H9 (cell line): ENCODE measurements around the gene DNAAF1. TPM values are rescaled to one million over a fixed set of nuclear protein-coding genes. Genes with fewer than 3 reads are reported as not detected.
A peak's percentile ranks its signal among the peaks of the same experiment; 100 is the strongest.

Source experiments
- DNase-seq: peaks from one replicate; pipeline ENCODE4 v3.0.0-alpha.2; 2017
- H2AFZ ChIP-seq: one replicate; pipeline ENCODE4 v1.6.1; 2013; ENCODE audit warnings: mild to moderate bottlenecking, low read length, control low read depth, moderate library complexity
- H2AK5ac ChIP-seq: 2 replicates; pipeline ENCODE4 v1.6.1; 2013; ENCODE audit warnings: low read length, control low read depth, mixed read lengths; ENCODE audit not compliant: insufficient read length
- H2BK120ac ChIP-seq: one replicate; pipeline ENCODE4 v1.6.1; 2013; ENCODE audit warnings: low read depth, mild to moderate bottlenecking, low read length, control low read depth, inconsistent platforms; ENCODE audit not compliant: poor library complexity, severe bottlenecking
- H2BK12ac ChIP-seq: 2 replicates; pipeline ENCODE4 v1.6.1; 2013; ENCODE audit warnings: low read length, control low read depth, mixed read lengths, low read depth; ENCODE audit not compliant: insufficient read length
- H2BK15ac ChIP-seq: 2 replicates; pipeline ENCODE4 v1.6.1; 2013; ENCODE audit warnings: low read depth, low read length, control low read depth
- H2BK20ac ChIP-seq: one replicate; pipeline ENCODE4 v1.6.1; 2013; ENCODE audit warnings: low read depth, mild to moderate bottlenecking, low read length, control low read depth, inconsistent platforms; ENCODE audit not compliant: poor library complexity, severe bottlenecking
- H2BK5ac ChIP-seq: 2 replicates; pipeline ENCODE4 v1.6.1; 2013; ENCODE audit warnings: low read length, control low read depth, mixed read lengths; ENCODE audit not compliant: insufficient read length
- H3K14ac ChIP-seq: 2 replicates; pipeline ENCODE4 v1.6.1; 2013; ENCODE audit warnings: low read length, control low read depth; ENCODE audit not compliant: insufficient read depth
- H3K18ac ChIP-seq: 2 replicates; pipeline ENCODE4 v1.6.1; 2013; ENCODE audit warnings: low read depth, mild to moderate bottlenecking, mixed read lengths, low read length, control low read depth; ENCODE audit not compliant: insufficient read length
- H3K23ac ChIP-seq: 2 replicates; pipeline ENCODE4 v1.6.1; 2013; ENCODE audit warnings: low read length, control low read depth, mixed read lengths, low read depth; ENCODE audit not compliant: insufficient read length
- H3K23me2 ChIP-seq: 2 replicates; pipeline ENCODE4 v1.6.1; 2013; ENCODE audit warnings: low read depth, mild to moderate bottlenecking, mixed read lengths, low read length, control low read depth; ENCODE audit not compliant: insufficient read length, poor library complexity, severe bottlenecking
- H3K27ac ChIP-seq: 2 replicates; pipeline ENCODE4 v1.5.1; 2013; ENCODE audit warnings: low read length, control low read depth, mixed read lengths, low read depth; ENCODE audit not compliant: insufficient read length
- H3K27me3 ChIP-seq: 2 replicates; pipeline ENCODE4 v1.6.1; 2013; ENCODE audit warnings: low read length, control low read depth, inconsistent platforms; ENCODE audit not compliant: insufficient read depth
- H3K4ac ChIP-seq: 2 replicates; pipeline ENCODE4 v1.6.1; 2013; ENCODE audit warnings: low read depth, mild to moderate bottlenecking, control low read depth, inconsistent platforms, low read length, moderate library complexity
- H3K4me1 ChIP-seq: 2 replicates; pipeline ENCODE4 v1.6.1; 2013; ENCODE audit warnings: low read length, control low read depth, inconsistent platforms; ENCODE audit not compliant: insufficient read depth
- H3K4me2 ChIP-seq: 2 replicates; pipeline ENCODE4 v1.6.1; 2013; ENCODE audit warnings: low read length, control low read depth, mixed read lengths; ENCODE audit not compliant: insufficient read length, insufficient read depth
- H3K56ac ChIP-seq: 2 replicates; pipeline ENCODE4 v1.6.1; 2013; ENCODE audit warnings: low read depth, mild to moderate bottlenecking, mixed read lengths, low read length, control low read depth; ENCODE audit not compliant: insufficient read length
- H3K79me1 ChIP-seq: 2 replicates; pipeline ENCODE4 v1.6.1; 2013; ENCODE audit warnings: low read depth, mild to moderate bottlenecking, moderate library complexity, low read length, control low read depth, inconsistent platforms; ENCODE audit not compliant: insufficient read depth, poor library complexity, severe bottlenecking
- H3K79me2 ChIP-seq: 2 replicates; pipeline ENCODE4 v1.6.1; 2013; ENCODE audit warnings: low read length, control low read depth, inconsistent platforms; ENCODE audit not compliant: insufficient read depth
- H3K9ac ChIP-seq: 2 replicates; pipeline ENCODE4 v1.6.1; 2013; ENCODE audit warnings: low read length, control low read depth, mixed read lengths; ENCODE audit not compliant: insufficient read length; ENCODE audit errors: extremely low read depth
- H3K9me3 ChIP-seq: one replicate; pipeline ENCODE4 v1.6.1; 2013; ENCODE audit warnings: low read depth, low read length, inconsistent platforms; ENCODE audit not compliant: control insufficient read depth
- H3T11ph ChIP-seq: one replicate; pipeline ENCODE4 v1.6.1; 2013; ENCODE audit warnings: mild to moderate bottlenecking, low read length, control low read depth, inconsistent platforms
- H4K20me1 ChIP-seq: one replicate; pipeline ENCODE4 v1.6.1; 2013; ENCODE audit not compliant: control insufficient read depth, insufficient read length, insufficient read depth
- H4K5ac ChIP-seq: 2 replicates; pipeline ENCODE4 v1.6.1; 2013; ENCODE audit warnings: low read depth, mild to moderate bottlenecking, mixed read lengths, low read length, control low read depth; ENCODE audit not compliant: insufficient read length
- H4K8ac ChIP-seq: replicated peaks from 2 replicates; pipeline ENCODE4 v1.6.1; 2013; ENCODE audit warnings: low read length, control low read depth, mixed read lengths, low read depth; ENCODE audit not compliant: insufficient read length
- H4K91ac ChIP-seq: 2 replicates; pipeline ENCODE4 v1.6.1; 2013; ENCODE audit warnings: low read depth, mild to moderate bottlenecking, moderate library complexity, mixed read lengths, low read length, control low read depth; ENCODE audit not compliant: insufficient read length
- H3K27ac Mint-ChIP-seq, 3 experiments: 2 replicates in 2 of 3; 3 replicates in 1 of 3; pipeline ENCODE4 v1.8.0; 2020 to 2021; ENCODE audit warnings: mixed read lengths in 3 of 3, mild to moderate bottlenecking in 1 of 3, moderate library complexity in 1 of 3
- H3K27me3 Mint-ChIP-seq: 2 replicates; pipeline ENCODE4 v1.8.0; 2021; ENCODE audit warnings: low read depth, mild to moderate bottlenecking, moderate library complexity, mixed read lengths
- H3K36me3 Mint-ChIP-seq, 3 experiments: 2 replicates in 2 of 3; 3 replicates in 1 of 3; pipeline ENCODE4 v1.8.0; 2020 to 2021; ENCODE audit warnings: low read depth in 3 of 3, mixed read lengths in 3 of 3; ENCODE audit not compliant: insufficient read depth in 1 of 3
- H3K4me1 Mint-ChIP-seq, 2 experiments: 2 replicates each; pipeline ENCODE4 v1.8.0; 2020; ENCODE audit warnings: mixed read lengths in 2 of 2
- H3K4me3 Mint-ChIP-seq, 2 experiments: 2 replicates in 1 of 2; 3 replicates in 1 of 2; pipeline ENCODE4 v1.8.0; 2020 to 2021; ENCODE audit warnings: mild to moderate bottlenecking in 2 of 2, mixed read lengths in 2 of 2, moderate library complexity in 1 of 2
- H3K9me3 Mint-ChIP-seq, 2 experiments: 2 replicates in 1 of 2; 3 replicates in 1 of 2; pipeline ENCODE4 v1.8.0; 2020; ENCODE audit warnings: mild to moderate bottlenecking in 2 of 2, mixed read lengths in 2 of 2, moderate library complexity in 1 of 2
- CTCF ChIP-seq: fragments of 200-600 bp; sonication (generic); conservative IDR thresholded peaks from 3 replicates; pipeline ENCODE4 v1.8.0; 2021; ENCODE audit warnings: antibody characterized with exemption, mild to moderate bottlenecking
- WGBS: extraction: QIAGEN DNeasy Blood & Tissue Kit; methylation state at CpG from one replicate; pipeline ENCODE4 v1.1.7; 2013; ENCODE audit warnings: missing lambda C conversion rate, low lambda C conversion rate, mixed read lengths; ENCODE audit not compliant: insufficient read length; ENCODE audit errors: extremely low coverage; 5-methylcytosine and 5-hydroxymethylcytosine counted together
- total RNA-seq: library from RNA; stranded (reverse); gene quantifications from 2 replicates; pipeline ENCODE4 v1.2.1, GENCODE V29; 2021

The DNAAF1 gene
- total RNA-seq, 1 experiment from 2014 or later: not detected

GRCh38 chr16:84141143-84141670 lies 3.9 kb upstream of the DNAAF1 start:
- Histone ChIP-seq H3T11ph (no peak overlapping the region), H3K9me3 (no peaks in the 10 kb centered on the region), H3K9ac (no peak overlapping the region), H3K4me2 (no peak overlapping the region), H2BK120ac (no peak overlapping the region), H4K91ac (no peak overlapping the region), H3K23ac (no peak overlapping the region), H2BK20ac (no peak overlapping the region), H2BK15ac (no peak overlapping the region), H3K18ac (no peak overlapping the region), H4K5ac (no peak overlapping the region), H4K8ac (no peak overlapping the region), H2BK5ac (no peak overlapping the region), H3K27ac (no peak overlapping the region), H3K56ac (no peak overlapping the region), H3K23me2 (peaks cover 9% of the 10 kb centered on the region), H3K4ac (no peak overlapping the region), H3K14ac (no peak overlapping the region), H3K79me2 (peaks cover 8% of the 10 kb centered on the region; the same call in 1 of the 2 replicates), H3K4me1 (peaks cover 7% of the 10 kb centered on the region; the same call in 1 of the 2 replicates), H4K20me1 (no peaks in the 10 kb centered on the region), H3K27me3 (no peaks in the 10 kb centered on the region), H3K79me1 (peaks cover 7% of the 10 kb centered on the region), H2AFZ (no peak overlapping the region), H2BK12ac (no peak overlapping the region), H2AK5ac (no peak overlapping the region)
- no CpG with 5 or more reads among the region's 13 CpGs for WGBS
- Mint-ChIP-seq H3K36me3 (peaks cover 4 to 18% (median 6%) of the 10 kb centered on the region in 3 experiments; a peak in 6 of 7 replicates), H3K27me3 (peaks cover 10% of the 10 kb centered on the region), H3K27ac (peak overlapping the region in 2 of 3 experiments; percentile 76 to 86; a peak in 2 of 7 replicates), H3K4me1 (peaks cover 45 to 52% of the 10 kb centered on the region in 2 experiments), H3K9me3 (peaks cover 0 to 9% of the 10 kb centered on the region in 2 experiments; a peak in 1 of 5 replicates), H3K4me3 (peak overlapping the region in 1 of 2 experiments; percentile 33; a peak in 1 of 5 replicates)
- no peak for DNase-seq
- peak; percentile 60; the same call in 2 of the 3 replicates for TF ChIP-seq CTCF
